Parietal lobe (tissue), 1 donor: ENCODE data around the gene EMCN. TPM values are rescaled to one million over a fixed set of nuclear protein-coding genes. Genes with fewer than 3 reads are reported as not detected.

Experiments used
- total RNA-seq: library from RNA; depleted of rRNA; stranded (reverse); fragments of >200 nt; gene quantifications from one replicate; pipeline ENCODE4 v1.2.3, GENCODE V29; 2014

Gene EMCN
- total RNA-seq, result 2.2 TPM

GRCh38 chr4:100517864-100518341 is at the start of gene EMCN:
TSS of gene EMCN (minus strand) at chr4:100518022. CDS start at chr4:100517914, 108 bp downstream.

